CD4-positive, alpha-beta T cell treated with Interleukin-15 for 1 hour (primary cell): ENCODE data around the gene CLPSL1.

Source experiments
- DNase-seq: peaks from one replicate; pipeline ENCODE4 v3.0.0-alpha.2; 2020

Gene CLPSL1

DNA sequence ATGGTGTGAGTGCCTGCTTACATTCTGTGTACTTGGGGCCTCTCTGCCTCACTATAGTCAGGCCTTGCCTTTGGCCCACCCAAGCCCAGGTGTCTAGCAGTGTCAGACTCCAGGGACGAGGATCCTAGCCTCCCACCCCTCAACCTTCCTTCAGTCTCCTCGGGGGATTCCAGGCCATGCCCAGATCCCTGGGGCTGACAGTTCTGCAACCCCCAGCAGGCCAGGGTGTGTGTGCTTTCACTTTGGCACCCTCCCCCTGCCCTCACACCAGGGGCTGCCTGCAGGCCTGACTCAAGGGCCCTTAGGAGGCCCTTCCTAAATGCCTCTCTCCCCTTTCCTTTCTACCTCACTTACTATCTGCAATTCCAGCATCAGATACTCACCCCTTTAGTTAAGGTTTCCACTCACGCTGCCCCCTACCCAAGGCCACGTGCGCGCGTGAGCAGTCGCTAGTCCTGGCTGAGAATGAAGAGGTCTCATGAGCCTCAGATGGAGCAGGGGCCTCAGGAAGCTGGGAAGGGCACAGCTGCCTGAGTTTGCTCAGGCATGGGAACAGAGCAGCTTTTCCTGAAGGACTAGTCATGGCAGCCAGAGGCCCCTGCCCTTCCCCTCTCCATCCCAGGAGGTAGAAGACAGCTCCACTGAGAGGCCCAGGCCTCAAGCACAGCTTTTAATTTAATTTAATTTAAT lies 17.2 kb downstream of the CLPSL1 start:
- no peak for DNase-seq

GRCh38 chr6:35798706-35799105 lies 17.9 kb downstream of the CLPSL1 start:
- no peak for DNase-seq

GRCh38 chr6:35801148-35801547 lies 20.3 kb downstream of the CLPSL1 start:
- DNase-seq, result no peak

GRCh38 chr6:35804996-35805736 lies 24.3 kb downstream of the CLPSL1 start, which contains the start of gene LHFPL5:
Gene LHFPL5, plus strand, starts transcription at chr6:35805352. Its CDS starts 319 bp downstream, at chr6:35805671.
- peak; percentile 23 for DNase-seq

GRCh38 chr6:35808688-35809087 lies 27.9 kb downstream of the CLPSL1 start:
- DNase-seq, result no peak

DNA sequence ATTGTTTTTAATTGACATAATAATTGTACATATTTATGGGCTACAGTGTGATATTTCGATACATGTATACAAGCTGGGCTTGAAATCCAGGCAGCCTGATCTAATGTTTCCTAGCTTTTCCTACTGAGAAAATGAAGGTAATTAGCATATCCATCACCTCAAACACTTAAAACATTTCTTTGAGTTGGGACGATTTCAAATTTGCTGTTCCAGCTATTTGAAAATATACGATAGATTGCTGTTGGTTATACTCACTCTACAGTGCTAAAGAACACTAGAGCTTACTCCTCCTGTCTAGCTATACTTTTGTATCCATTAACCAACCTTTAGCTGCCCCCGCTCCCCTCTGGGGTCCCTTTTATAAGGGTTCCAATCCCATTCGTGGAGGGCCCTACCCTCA lies 29.0 kb downstream of the CLPSL1 start:
- DNase-seq, result no peak

DNA sequence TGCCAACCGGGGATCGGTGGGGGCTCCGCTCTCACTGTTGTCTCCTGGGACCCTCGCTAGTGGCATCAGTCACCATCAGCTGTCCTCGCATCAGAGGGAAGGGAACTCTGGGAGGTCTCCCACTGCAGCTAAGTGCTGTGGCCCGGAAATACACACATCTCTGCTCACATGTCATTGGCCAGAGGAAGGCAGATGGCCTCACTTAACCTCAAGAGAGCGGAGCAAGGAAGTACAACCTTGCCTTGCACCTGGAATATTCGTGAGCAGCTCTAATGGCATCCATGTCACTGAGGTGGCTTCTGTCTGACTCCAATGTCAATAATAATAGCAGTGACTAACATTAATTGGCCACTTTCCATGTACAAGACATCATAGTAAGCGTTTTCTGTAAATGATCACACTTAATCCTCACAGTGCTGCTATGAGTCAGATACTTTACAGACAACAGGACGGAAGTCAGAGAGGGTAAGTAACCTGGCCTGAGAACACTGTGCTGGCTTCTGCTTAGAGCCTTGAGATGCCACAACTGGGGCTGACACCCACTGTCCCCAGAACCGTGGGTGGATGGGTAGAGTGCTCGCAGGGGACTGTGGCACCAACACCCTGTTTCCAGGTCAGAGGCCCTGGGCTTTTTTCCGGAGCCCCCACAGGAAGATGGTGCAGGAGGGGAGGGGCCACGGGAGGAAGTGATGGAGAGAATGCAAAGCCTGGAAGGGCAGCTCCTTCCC lies 30.3 kb downstream of the CLPSL1 start:
- DNase-seq, result no peak

DNA sequence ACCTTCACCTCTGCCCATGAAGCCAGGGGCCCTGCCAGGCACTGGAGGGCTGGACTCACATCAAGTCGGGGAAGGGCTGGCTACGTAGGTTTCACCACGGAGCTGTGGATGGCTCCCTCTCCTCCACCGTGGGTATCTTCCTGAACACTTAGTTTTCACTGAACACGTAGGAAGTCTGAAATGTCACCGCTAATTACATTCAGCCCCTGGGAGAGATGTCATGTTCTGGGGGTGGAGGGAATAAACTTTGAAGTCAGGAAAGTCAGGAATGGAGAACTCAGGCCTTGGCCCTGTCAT lies 30.8 kb downstream of the CLPSL1 start:
- DNase-seq, result no peak

DNA sequence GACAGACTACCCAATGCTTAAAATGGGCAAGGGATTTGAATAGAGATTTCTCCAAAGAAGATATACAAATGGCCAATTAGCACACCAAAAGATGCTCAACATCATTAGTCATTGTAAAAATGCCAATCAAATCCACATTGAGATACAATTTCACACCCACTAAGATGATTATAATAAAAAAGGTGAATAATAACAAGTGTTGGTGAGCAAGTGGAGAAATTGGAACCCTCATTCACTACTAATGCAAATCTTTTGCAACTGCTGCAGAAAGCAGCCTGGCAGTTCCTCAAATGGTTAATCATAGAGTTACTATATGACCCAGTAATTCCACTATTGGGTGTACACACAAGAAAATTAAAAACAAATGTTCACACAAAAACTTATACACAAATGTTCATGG lies 36.7 kb downstream of the CLPSL1 start:
- DNase-seq, result no peak

GRCh38 chr6:35823601-35824000 lies 42.8 kb downstream of the CLPSL1 start:
- DNase-seq, result no peak

DNA sequence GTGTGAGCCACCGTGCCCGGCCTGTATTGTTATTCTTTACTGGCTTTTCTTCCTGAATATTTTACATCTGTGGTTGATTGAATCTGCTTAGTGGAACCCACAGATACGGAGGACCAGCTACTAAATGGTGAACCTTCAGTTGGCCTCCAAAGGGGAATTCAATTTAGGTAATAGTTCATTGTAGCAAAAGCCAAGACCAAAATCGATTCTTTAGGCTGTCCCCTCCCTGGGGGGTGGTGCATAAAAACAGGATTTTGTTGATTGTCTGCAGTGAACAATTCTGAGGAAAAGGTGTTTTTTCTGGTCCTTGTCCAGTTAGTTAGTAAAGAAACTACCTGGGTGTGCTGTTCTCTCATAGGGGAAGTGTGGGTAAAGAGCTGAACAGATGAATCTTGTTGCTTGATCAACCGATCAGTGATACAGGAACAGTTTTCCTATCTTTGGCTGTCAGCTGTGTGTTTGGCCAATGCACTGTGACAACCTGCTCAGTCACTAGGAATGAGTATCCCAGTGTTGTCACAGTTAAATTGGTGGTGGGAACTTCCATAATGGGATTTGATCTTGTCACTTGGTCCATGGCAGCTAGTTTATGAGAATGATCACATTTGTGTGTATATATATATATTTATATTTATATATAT lies 43.9 kb downstream of the CLPSL1 start:
- DNase-seq, result no peak

- no peak for DNase-seq
Observed at GRCh38 chr6:35829306-35829705, 48.5 kb downstream of the CLPSL1 start.

GRCh38 chr6:35831257-35832007 lies 50.6 kb downstream of the CLPSL1 start:
- no peak for DNase-seq

DNA sequence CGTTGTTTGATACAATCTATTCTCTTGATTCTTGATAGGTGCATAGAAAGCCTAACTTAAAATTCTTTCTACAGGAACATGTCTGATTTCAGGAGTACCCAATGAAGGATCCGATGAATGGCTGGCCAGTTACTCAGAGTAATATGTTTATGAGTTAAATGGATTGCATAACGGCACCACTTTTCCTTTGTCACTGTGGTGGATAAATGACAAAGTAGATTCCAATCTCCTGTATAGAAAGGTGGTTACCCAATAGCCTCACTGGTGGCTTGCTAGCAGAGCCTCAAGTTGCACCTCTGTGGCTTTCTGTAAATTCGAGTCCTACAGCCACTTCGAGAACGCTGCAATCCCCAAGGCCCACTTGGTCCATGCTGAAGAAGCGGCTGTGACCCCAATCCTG lies 52.7 kb downstream of the CLPSL1 start:
- DNase-seq, result no peak
